ENCODE results near the gene SSTR3.

- TF ChIP-seq POLR2A (IDR thresholded peaks at IDR 0.05; ENCODE audit: low read depth) (no peak), POLR2AphosphoS5 (IDR thresholded peaks at IDR 0.05) (no peak), EP300 (IDR thresholded peaks at IDR 0.05) (no peak)
- TF ChIP-seq, protein P1, sequence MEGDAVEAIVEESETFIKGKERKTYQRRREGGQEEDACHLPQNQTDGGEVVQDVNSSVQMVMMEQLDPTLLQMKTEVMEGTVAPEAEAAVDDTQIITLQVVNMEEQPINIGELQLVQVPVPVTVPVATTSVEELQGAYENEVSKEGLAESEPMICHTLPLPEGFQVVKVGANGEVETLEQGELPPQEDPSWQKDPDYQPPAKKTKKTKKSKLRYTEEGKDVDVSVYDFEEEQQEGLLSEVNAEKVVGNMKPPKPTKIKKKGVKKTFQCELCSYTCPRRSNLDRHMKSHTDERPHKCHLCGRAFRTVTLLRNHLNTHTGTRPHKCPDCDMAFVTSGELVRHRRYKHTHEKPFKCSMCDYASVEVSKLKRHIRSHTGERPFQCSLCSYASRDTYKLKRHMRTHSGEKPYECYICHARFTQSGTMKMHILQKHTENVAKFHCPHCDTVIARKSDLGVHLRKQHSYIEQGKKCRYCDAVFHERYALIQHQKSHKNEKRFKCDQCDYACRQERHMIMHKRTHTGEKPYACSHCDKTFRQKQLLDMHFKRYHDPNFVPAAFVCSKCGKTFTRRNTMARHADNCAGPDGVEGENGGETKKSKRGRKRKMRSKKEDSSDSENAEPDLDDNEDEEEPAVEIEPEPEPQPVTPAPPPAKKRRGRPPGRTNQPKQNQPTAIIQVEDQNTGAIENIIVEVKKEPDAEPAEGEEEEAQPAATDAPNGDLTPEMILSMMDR (IDR thresholded peaks at IDR 0.05), result no peak
Observed at GRCh38 chr22:37221424-37222333, 9.4 kb upstream of the SSTR3 start.
